Measurements from ENCODE around the gene KCNE3.
"Not testable (repeated sequence)": the region's sequence is repeated elsewhere in the genome, so short reads cannot be mapped to it uniquely, and the experiment has no call there.

The KCNE3 gene

DNA sequence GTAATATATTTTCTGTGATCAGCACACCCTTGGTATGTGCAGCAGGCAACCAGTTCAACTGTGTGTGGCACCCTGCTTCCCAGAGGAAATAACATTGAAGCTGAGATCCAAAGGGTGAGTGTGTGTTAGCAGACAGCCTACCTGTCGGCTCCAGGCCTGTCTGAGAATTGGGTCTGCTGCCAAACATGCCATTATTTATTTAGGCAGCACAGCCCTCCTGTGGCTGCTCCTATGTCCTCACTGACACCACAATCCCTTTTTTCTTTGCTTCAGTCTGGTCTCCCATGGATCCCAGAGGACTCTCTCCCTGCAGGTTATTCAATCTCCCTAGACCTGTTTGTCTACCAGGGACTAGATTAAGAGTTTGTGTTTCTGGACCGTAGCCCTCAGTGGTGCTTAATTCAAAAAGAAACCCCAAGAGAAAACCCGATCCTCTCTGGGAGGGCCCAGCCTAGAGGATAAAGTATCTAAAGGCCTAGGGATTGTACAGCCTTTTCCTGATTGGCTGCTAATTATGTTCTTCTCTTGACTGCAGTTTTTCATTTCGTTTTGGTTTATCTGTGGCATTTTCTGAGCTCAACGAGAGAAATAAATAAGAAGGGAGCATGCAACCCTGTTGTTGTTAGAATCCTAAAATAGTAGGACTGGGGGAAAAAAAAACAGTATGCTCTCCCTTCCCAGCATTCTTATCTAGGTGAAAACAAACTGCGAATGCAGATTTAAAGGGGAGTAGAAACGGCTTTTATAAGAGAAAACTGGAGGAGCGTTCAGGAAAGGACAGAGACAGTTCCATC, 24.1 kb downstream of the KCNE3 start:
- no peak for DNase-seq (ENCODE audit: low read depth, low spot score)

- DNase-seq (ENCODE audit: low read depth, low spot score) = no peak
These were observed 24.7 kb downstream of the KCNE3 start for GRCh38 chr11:74442636-74443035.

DNA sequence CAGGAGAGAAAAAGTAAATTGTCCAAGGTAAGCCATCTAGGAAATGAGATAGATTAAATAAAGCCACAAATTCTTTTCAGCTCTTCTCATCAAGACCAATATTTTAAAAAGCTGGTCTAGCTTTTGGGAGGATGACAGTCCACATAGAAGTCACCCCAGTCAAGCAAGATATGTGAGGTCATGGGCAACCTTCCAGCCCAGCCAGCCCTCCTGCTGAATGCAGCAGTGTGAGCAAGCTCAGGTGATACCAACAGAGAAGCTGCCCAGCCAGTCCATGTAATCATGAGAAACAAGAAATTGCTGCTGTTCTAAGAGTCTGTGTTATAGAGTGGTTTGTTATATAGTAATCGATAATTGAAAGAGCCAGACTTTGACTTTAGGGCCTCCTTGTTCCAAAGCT, 28.7 kb downstream of the KCNE3 start:
- DNase-seq (ENCODE audit: low read depth, low spot score) = no peak

DNA sequence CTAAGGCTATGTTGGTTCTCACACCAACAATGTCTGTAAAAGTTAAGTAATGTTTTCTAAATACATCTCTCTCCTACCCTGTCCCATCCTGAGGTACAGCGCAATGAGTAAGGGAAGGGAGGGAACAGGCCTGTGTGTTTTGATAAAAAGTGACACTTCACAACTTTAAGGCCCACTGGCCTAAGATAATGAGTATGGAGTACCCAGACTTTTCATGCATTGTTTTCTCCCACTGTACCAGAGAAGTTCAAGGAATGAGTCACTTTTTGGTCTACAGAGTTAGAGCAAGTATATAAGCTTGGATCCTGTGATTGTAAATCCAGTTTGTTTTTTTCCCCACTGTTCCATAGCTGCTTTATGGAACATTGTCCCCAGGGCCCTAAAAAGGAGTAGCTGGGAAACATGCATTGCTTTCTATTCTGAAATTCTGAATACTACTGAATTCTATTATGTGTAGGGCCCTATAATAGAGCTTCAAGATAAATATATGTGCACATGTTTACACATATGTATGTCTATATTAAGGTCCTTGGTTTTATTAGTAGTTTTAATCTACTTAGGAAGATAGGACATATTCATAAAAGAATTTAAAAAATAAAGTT, 29.8 kb downstream of the KCNE3 start:
- DNase-seq (ENCODE audit: low read depth, low spot score) = no peak

DNA sequence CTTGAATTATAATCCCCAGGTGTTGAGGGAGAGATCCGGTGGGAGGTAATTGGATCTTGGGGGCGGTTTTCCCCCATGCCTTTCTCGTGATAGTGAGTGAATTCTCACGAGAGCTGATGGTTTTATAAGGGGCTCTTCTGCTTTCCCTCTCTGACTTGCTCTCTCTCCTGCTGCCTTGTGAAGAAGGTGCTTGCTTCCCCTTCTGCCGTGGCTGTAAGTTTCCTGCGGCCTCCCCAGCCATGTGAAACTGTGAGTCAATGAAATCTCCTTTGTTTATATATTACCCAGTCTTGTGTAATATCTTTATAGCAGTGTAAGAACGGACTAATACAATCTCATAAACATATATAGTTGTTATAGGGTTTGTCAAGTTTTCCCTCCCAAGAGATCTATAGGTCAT, 32.8 kb downstream of the KCNE3 start:
- DNase-seq (ENCODE audit: low read depth, low spot score) = no peak

GRCh38 chr11:74429205-74429604, 38.1 kb downstream of the KCNE3 start:
- DNase-seq (ENCODE audit: low read depth, low spot score) = no peak

DNA sequence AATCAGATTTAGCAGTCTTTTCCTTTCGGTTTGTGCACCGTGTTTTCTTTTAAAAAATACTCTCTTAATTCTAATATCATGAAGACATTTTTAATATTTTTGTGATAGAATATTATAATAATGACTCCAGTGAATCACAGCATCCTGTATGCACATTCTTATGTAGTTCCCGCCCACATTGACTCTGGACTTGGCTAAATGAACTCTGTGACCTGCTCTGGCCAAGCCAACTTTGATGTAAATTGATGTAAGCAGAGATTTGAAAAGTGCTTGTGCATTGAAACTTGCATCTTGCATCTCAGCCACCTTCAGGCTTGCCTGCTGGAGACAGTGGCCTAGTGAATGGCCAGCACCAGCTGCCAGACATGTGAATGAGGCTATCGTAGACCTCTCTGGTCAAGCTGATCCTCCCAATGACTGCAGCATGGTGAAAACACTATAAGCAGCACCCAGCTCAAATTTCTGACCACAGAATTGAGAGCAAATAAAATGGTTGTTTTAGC, 39.9 kb downstream of the KCNE3 start:
- no peak for DNase-seq (ENCODE audit: low read depth, low spot score)

DNA sequence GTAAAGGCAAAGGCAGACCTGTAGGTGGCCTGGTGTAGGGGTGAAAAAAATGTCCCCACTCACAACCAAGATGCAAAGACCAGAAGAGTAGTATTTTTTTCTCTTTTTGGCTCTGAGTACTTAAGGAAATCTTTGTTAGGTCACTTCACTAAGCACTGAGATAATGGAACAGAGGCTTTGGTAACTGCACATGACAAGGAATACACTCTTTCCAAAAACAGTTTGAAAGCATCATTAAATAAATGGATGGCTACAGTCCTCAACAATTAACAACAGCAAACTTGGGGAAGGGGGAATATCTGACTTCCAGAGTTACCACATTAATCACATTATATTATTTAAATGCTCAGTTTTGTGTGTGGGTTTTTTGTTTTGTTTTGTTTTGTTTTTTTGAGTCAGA, 42.2 kb downstream of the KCNE3 start:
- no peak for DNase-seq (ENCODE audit: low read depth, low spot score)

DNA sequence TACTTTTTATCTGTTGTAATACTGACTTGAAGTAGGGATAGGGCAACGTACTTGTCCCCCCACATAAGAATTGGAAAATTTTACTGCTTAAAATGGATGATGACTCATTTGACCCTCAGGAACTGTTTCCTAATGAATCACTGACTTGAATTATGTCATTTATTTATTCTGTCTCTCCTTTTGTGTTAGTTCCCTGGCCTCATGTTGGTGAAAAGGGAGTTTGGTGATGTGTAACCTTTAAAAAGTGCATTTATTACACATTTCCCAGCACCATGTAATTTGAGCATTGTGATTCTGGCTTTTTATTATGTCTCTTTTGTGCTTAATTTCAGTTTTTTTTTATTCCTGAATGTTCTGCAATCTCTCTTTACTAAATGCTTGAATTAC, 48.8 kb downstream of the KCNE3 start:
- no peak for DNase-seq (ENCODE audit: low read depth, low spot score)

GRCh38 chr11:74417860-74418508, 49.4 kb downstream of the KCNE3 start:
- no peak for DNase-seq (ENCODE audit: low read depth, low spot score)

DNA sequence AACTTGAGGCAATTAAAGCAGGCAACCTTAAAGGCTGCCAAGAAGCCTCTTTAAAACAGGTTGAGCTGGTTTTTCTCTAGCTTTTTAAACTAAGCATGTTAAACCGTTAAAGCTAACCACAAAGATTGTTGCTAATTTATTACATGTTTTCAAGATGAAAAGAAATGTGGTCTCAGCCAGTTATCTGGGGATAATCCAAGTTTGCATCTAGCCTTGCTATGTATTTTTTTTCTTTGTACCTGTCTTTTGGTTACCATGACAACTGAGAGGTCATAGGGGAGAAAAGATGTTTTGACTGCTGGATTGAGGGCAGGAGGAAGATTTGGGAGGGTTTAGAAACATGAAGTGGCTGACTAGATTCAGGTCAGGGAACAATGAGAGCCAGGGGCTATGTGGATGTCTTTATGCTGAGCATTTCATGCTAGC, 50.0 kb downstream of the KCNE3 start:
- no peak for DNase-seq (ENCODE audit: low read depth, low spot score)

- DNase-seq (ENCODE audit: low read depth, low spot score) = not testable (repeated sequence)
These were observed 50.4 kb downstream of the KCNE3 start for GRCh38 chr11:74416974-74417373.

DNA sequence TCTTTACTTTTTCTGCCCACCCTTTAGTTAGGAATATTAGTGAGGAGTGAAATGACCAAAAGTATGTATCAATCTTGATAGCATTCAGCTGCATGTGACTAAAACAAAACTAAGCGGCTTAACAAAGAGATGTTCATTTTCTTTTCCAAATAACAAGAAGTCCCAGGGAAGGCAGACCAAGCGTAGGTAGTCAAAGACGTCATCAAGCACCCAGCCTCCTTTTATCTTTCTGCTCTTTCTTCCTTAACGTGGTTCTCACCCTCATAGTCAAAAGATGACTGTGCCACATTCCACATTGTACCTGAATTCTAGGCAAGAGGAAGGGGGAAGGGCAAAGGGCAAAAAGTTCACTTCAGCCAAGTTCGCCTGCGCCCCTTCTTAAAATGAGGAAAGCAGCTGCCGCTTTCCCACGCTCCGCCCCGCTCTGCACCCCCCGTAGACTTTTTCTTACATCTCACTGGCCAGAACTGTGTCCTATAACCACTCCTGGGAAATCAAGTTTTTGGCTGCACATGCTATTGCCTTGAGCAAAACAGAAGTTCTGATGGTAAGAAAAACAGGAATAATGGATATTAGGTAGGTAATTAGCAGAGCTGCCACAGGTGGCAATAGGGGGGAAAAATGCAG, 54.5 kb downstream of the KCNE3 start:
- DNase-seq (ENCODE audit: low read depth, low spot score) = no peak

GRCh38 chr11:74412321-74412720, 55.0 kb downstream of the KCNE3 start:
- DNase-seq (ENCODE audit: low read depth, low spot score) = no peak

DNA sequence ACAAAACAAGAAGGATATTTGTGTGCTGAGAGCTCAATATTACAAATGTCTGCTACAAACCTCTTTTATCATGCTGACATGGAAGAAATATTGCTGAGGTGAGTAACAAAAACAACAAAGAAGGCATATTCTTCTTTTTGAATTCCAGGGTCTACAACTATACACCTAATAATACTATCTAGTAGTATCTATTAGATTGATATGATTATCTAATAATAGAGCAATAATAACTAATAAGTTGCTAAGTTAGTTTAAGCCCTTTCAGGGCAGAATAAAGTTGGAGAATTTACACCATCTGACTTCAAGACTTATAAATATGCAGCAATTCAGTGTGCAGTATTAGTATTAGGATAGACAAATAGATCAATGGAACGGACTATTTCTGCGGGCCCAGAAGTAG, 57.7 kb downstream of the KCNE3 start:
- DNase-seq (ENCODE audit: low read depth, low spot score) = no peak

All from activated CD4-positive, CD25-positive, alpha-beta regulatory T cell treated with anti-CD3 and anti-CD28 coated beads, Interleukin-2, amount 50 U/mL, for 16 hours (primary cell).